HepG2 (cell line): ENCODE results near the gene BET1. TPM values are rescaled to one million over a fixed set of nuclear protein-coding genes. Genes with fewer than 3 reads are reported as not detected.

Experiments used
- ATAC-seq: fragments of 200-7000 bp; cut with Tn5 transposase; 3 replicates; pipeline ENCODE4 v1.9.1; 2020; ENCODE audit warnings: mild to moderate bottlenecking, moderate library complexity
- BruUV-seq: library from RNA; stranded (reverse); fragments of 400-500 nt; replicated peaks from 2 replicates; lab custom pipeline; 2021; lab: Mats Ljungman, UMichigan
- CTCF ChIA-PET: fragments of 300-600 bp; formaldehyde crosslinking; extraction: SDS; loops from one replicate; lab custom pipeline; 2021; ENCODE audit warnings: low total read pairs, inconsistent platforms, low intra/inter-chr PET ratio; lab: Yijun Ruan, JAX
- POLR2A ChIA-PET: fragments of 350-600 bp; sonication (Branson Sonifier 250); formaldehyde crosslinking; loops from one replicate; lab custom pipeline; 2020; ENCODE audit warnings: antibody characterized with exemption, inconsistent platforms; lab: Yijun Ruan, JAX
- DNase-seq: peaks from one replicate; pipeline ENCODE4 v3.0.0-alpha.2; 2015; ENCODE audit warnings: low spot score
- FAIRE-seq: peaks from 3 replicates; lab custom pipeline; 2011; peaks lifted over from hg19 to GRCh38; lab: Jason Lieb, UNC
- H2AFZ ChIP-seq: one replicate; pipeline ENCODE4 v1.6.1; 2011; ENCODE audit warnings: low read length, inconsistent platforms
- H3K27ac ChIP-seq: fragments of 300-600 bp; 3 replicates; pipeline ENCODE4 v1.8.0; 2011; ENCODE audit warnings: mixed run types, mild to moderate bottlenecking, mixed read lengths, low read length, inconsistent platforms; ENCODE audit not compliant: insufficient read depth; ENCODE audit errors: extremely low read length
- H3K27me3 ChIP-seq, 2 experiments: fragments of 200-600 bp in 1 of 2; 2 replicates in 1 of 2; 3 replicates in 1 of 2; pipeline versions ENCODE4 v1.6.0 to v1.8.0; 2011; ENCODE audit warnings: low read length in 2 of 2, mild to moderate bottlenecking in 2 of 2, moderate library complexity in 2 of 2, inconsistent platforms in 1 of 2; ENCODE audit not compliant: insufficient read depth in 2 of 2, control insufficient read depth in 1 of 2
- H3K36me3 ChIP-seq, 2 experiments: fragments of 200-600 bp in 1 of 2; replicated peaks in 1 of 2; 2 replicates in 1 of 2; 3 replicates in 1 of 2; pipeline versions ENCODE4 v1.5.1 to v1.8.0; 2011; ENCODE audit warnings: low read length in 2 of 2, inconsistent platforms in 1 of 2; ENCODE audit not compliant: insufficient read depth in 2 of 2, control insufficient read depth in 1 of 2
- H3K4me1 ChIP-seq: 2 replicates; pipeline ENCODE4 v1.5.1; 2012; ENCODE audit warnings: low read length, inconsistent platforms; ENCODE audit not compliant: insufficient read depth
- H3K4me2 ChIP-seq: 2 replicates; pipeline ENCODE4 v1.6.0; 2011; ENCODE audit warnings: low read depth, low read length, inconsistent platforms
- H3K4me3 ChIP-seq, 3 experiments: fragments of 200-600 bp in 1 of 3; sonication (generic), shearing (Covaris generic) in 1 of 3; replicated peaks in 1 of 3; 2 replicates each; pipeline ENCODE4 v1.5.1; 2011 to 2016; ENCODE audit warnings: low read length in 3 of 3, inconsistent platforms in 2 of 3, low read depth in 2 of 3, mild to moderate bottlenecking in 2 of 3, control low read depth in 1 of 3, mixed read lengths in 1 of 3; ENCODE audit not compliant: insufficient read depth in 1 of 3
- H3K79me2 ChIP-seq: one replicate; pipeline ENCODE4 v1.6.1; 2011; ENCODE audit warnings: low read length, inconsistent platforms; ENCODE audit not compliant: insufficient read depth
- H3K9ac ChIP-seq: 2 replicates; pipeline ENCODE4 v1.6.0; 2011; ENCODE audit warnings: mild to moderate bottlenecking, low read depth, low read length, inconsistent platforms; ENCODE audit not compliant: insufficient read depth
- H3K9me3 ChIP-seq: 2 replicates; pipeline ENCODE4 v1.5.1; 2012; ENCODE audit warnings: mild to moderate bottlenecking, low read length
- H4K20me1 ChIP-seq: 2 replicates; pipeline ENCODE4 v1.6.0; 2011; ENCODE audit warnings: inconsistent platforms, mild to moderate bottlenecking, low read length, moderate library complexity; ENCODE audit not compliant: insufficient read depth
- AHR ChIP-seq: IDR thresholded peaks from 2 replicates; pipeline ENCODE4 v1.6.1; 2018; ENCODE audit warnings: missing genetic modification reagents, missing compliant biosample characterization
- ARNTL ChIP-seq: sonication (generic); formaldehyde crosslinking; IDR thresholded peaks from 2 replicates; pipeline ENCODE4 v1.4.0; 2020; ENCODE audit warnings: mild to moderate bottlenecking, missing genetic modification reagents
- CREM ChIP-seq, 2 experiments: sonication (generic) in 1 of 2; formaldehyde crosslinking in 1 of 2; IDR thresholded peaks; 2 replicates each; pipeline versions ENCODE4 v1.4.0 to v1.6.1; 2016 to 2020; ENCODE audit warnings: antibody characterized with exemption in 1 of 2, mild to moderate bottlenecking in 1 of 2, missing genetic modification reagents in 1 of 2
- GTF2F1 ChIP-seq: fragments of 150-350 bp; IDR thresholded peaks from 2 replicates; pipeline ENCODE4 v1.6.1; 2014; ENCODE audit warnings: low read length
- HES4 ChIP-seq: sonication (generic); formaldehyde crosslinking; IDR thresholded peaks from 2 replicates; pipeline ENCODE4 v1.9.0; 2021; ENCODE audit warnings: mild to moderate bottlenecking, missing genetic modification reagents, borderline replicate concordance
- KLF13 ChIP-seq: sonication (generic); formaldehyde crosslinking; IDR thresholded peaks from 2 replicates; pipeline ENCODE4 v1.4.0; 2020; ENCODE audit warnings: mild to moderate bottlenecking, missing genetic modification reagents
- MZF1 ChIP-seq: sonication (generic); formaldehyde crosslinking; IDR thresholded peaks from 2 replicates; pipeline ENCODE4 v1.8.1; 2023; ENCODE audit warnings: mild to moderate bottlenecking, missing genetic modification reagents, borderline replicate concordance
- NCOA5 ChIP-seq: sonication (generic); formaldehyde crosslinking; IDR thresholded peaks from 2 replicates; pipeline ENCODE4 v1.4.0; 2020; ENCODE audit warnings: missing genetic modification reagents
- RAD51 ChIP-seq: fragments of 450-650 bp; IDR thresholded peaks from 2 replicates; pipeline ENCODE4 v1.6.1; 2016; ENCODE audit warnings: borderline replicate concordance
- SRSF4 ChIP-seq: fragments of 200-400 bp; formaldehyde crosslinking; IDR thresholded peaks from one replicate; pipeline ENCODE4 v1.6.1; 2018; ENCODE audit warnings: mild to moderate bottlenecking, low read depth, low read length, moderate library complexity; ENCODE audit not compliant: poor library complexity, severe bottlenecking
- XRCC5 ChIP-seq: fragments of 200-400 bp; formaldehyde crosslinking; optimal IDR thresholded peaks from 2 replicates; pipeline ENCODE3; 2017; ENCODE audit warnings: mild to moderate bottlenecking, low read length
- ZBTB3 ChIP-seq: sonication (generic); formaldehyde crosslinking; IDR thresholded peaks from 2 replicates; pipeline ENCODE4 v1.4.0; 2020; ENCODE audit warnings: low read depth, mild to moderate bottlenecking, moderate library complexity, missing genetic modification reagents, borderline replicate concordance
- ZFP36 ChIP-seq: fragments of 150-350 bp; IDR thresholded peaks from 2 replicates; pipeline ENCODE4 v1.6.1; 2018; ENCODE audit warnings: borderline replicate concordance, low read length, low read depth; ENCODE audit not compliant: partially characterized antibody
- ZFP36L2 ChIP-seq: sonication (generic); formaldehyde crosslinking; IDR thresholded peaks from 2 replicates; pipeline ENCODE4 v1.4.0; 2020; ENCODE audit warnings: missing genetic modification reagents
- ZNF10 ChIP-seq: sonication (generic); formaldehyde crosslinking; IDR thresholded peaks from 2 replicates; pipeline ENCODE4 v1.4.0; 2020; ENCODE audit warnings: mild to moderate bottlenecking, low read depth, missing genetic modification reagents, borderline replicate concordance
- ZNF121 ChIP-seq: sonication (generic); formaldehyde crosslinking; IDR thresholded peaks from 2 replicates; pipeline ENCODE4 v1.5.0; 2020; ENCODE audit warnings: mild to moderate bottlenecking, missing genetic modification reagents
- ZNF260 ChIP-seq: sonication (generic); formaldehyde crosslinking; IDR thresholded peaks from 2 replicates; pipeline ENCODE4 v1.4.0; 2020; ENCODE audit warnings: missing genetic modification reagents, low read depth, mild to moderate bottlenecking, borderline replicate concordance
- ZNF543 ChIP-seq: sonication (generic); formaldehyde crosslinking; IDR thresholded peaks from 2 replicates; pipeline ENCODE4 v1.4.0; 2020; ENCODE audit warnings: mild to moderate bottlenecking, missing genetic modification reagents
- ZNF737 ChIP-seq: sonication (generic); formaldehyde crosslinking; IDR thresholded peaks from 2 replicates; pipeline ENCODE4 v1.5.0; 2020; ENCODE audit warnings: missing genetic modification reagents, mild to moderate bottlenecking, borderline replicate concordance
- ZNF740 ChIP-seq: sonication (generic); formaldehyde crosslinking; IDR thresholded peaks from 2 replicates; pipeline ENCODE4 v1.4.0; 2020; ENCODE audit warnings: missing genetic modification reagents
- ZNF841 ChIP-seq: sonication (generic); formaldehyde crosslinking; IDR thresholded peaks from 2 replicates; pipeline ENCODE4 v1.8.1; 2023; ENCODE audit warnings: missing genetic modification reagents, borderline replicate concordance
- WGBS: methylation state at CpG from one replicate; pipeline ENCODE4 v1.1.6; 2017; ENCODE audit warnings: low lambda C conversion rate; 5-methylcytosine and 5-hydroxymethylcytosine counted together
- in situ Hi-C: cut with HindIII; loops from 2 replicates; pipeline ENCODE4 v1.10.0; 2017; ENCODE audit warnings: low pct_unique_long_range_greater_than_20kb; ENCODE audit not compliant: extremely low pct_ligation_motif_present
- intact Hi-C: fragments of 100-400 bp; cut with micrococcal nuclease; formaldehyde crosslinking; loops from one replicate; pipeline ENCODE4 v1.10.0; 2022; ENCODE audit not compliant: unreplicated experiment
- polyA plus RNA-seq, 8 experiments: library from polyadenylated mRNA; depleted of rRNA in 3 of 8; stranded (reverse) in 7 of 8; unstranded in 1 of 8; fragments of >200 nt; fragmentation: Illumina TruSeq in 4 of 8; extraction: Trizol in 4 of 8; gene quantifications; 2 replicates each; pipeline versions ENCODE4 v1.2.1 to v1.2.3, GENCODE V29; 2011 to 2016; ENCODE audit warnings: low read depth in 4 of 8, missing spikeins in 1 of 8, mixed read lengths in 1 of 8; ENCODE audit not compliant: insufficient read depth in 1 of 8
- total RNA-seq, 5 experiments: library from RNA; depleted of rRNA; stranded (reverse); fragments of >200 nt; fragmentation: Illumina TruSeq; extraction: Trizol; gene quantifications; 2 replicates each; pipeline ENCODE4 v1.2.3, GENCODE V29; 2016; ENCODE audit warnings: low read depth in 1 of 5
- TF ChIP-seq, protein P1 (sequence below): sonication (generic); formaldehyde crosslinking; IDR thresholded peaks from 2 replicates; pipeline ENCODE4 v1.4.0; 2020; ENCODE audit warnings: missing genetic modification reagents
- TF ChIP-seq, protein P2 (sequence below): sonication (generic); formaldehyde crosslinking; IDR thresholded peaks from 2 replicates; pipeline ENCODE4 v1.8.1; 2023; ENCODE audit warnings: mild to moderate bottlenecking, moderate library complexity, missing genetic modification reagents

Gene BET1
- total and polyA plus RNA-seq, 2 of the 13 experiments (the other 11 are each of a cell fraction or from before 2014, with no cell fraction given) = 23.8 to 33.7 TPM

DNA sequence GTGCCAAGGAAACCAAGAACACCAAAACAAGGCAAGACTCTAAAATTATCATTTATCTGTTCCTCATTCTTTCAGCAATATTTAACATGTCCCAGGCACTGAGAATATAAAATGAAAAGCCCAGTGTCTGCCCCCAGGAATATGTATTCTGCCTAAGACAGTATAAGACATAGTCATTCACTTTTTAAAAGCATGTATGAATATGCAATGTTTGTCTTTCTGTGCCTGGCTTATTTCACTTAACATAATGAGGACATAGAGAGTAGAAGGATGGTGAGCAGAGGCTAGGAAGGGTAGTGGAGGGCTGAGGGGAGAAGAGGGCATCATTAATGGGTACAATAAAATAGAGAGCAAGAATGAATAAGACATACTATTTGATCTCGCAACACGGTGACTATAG, 44.6 kb upstream of the BET1 start (continued):
- TF ChIP-seq, protein P1, sequence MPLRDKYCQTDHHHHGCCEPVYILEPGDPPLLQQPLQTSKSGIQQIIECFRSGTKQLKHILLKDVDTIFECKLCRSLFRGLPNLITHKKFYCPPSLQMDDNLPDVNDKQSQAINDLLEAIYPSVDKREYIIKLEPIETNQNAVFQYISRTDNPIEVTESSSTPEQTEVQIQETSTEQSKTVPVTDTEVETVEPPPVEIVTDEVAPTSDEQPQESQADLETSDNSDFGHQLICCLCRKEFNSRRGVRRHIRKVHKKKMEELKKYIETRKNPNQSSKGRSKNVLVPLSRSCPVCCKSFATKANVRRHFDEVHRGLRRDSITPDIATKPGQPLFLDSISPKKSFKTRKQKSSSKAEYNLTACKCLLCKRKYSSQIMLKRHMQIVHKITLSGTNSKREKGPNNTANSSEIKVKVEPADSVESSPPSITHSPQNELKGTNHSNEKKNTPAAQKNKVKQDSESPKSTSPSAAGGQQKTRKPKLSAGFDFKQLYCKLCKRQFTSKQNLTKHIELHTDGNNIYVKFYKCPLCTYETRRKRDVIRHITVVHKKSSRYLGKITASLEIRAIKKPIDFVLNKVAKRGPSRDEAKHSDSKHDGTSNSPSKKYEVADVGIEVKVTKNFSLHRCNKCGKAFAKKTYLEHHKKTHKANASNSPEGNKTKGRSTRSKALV = no peak
- TF ChIP-seq ZNF543 (CRISPR knock-in tag) (no peak), GTF2F1 (no peak), KLF13 (CRISPR knock-in tag) (no peak), ZNF737 (CRISPR knock-in tag) (no peak)

DNA sequence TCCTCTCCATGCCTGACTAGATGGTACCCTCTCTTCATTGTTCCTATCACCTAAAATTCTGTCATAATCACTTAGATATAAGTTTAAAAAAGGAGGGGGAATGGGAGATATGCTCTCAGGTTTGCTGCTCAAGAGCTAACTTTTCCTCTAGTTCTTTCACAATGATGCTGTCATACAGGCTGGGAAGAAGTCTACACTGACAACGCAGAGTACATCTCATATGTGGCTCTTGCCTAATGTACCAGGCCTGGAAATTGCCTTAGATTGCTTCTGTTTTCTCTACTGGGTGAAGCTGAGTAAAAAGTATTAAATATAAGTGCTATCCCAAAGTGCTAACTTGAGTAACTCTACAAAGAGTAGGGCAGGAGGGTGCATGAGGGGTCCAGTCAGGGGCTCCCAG, 43.8 kb upstream of the BET1 start:
- Histone ChIP-seq H3K4me3 (no peak overlapping the region), H3K27ac (no peak overlapping the region), H3K9me3 (no peaks in the 10 kb centered on the region), H3K4me1 (no peaks in the 10 kb centered on the region), H3K9ac (no peak overlapping the region), H3K36me3 (no peaks in the 10 kb centered on the region), H3K4me2 (no peak overlapping the region), H2AFZ (no peak overlapping the region), H4K20me1 (no peaks in the 10 kb centered on the region), H3K79me2 (no peaks in the 10 kb centered on the region), H3K27me3 (peaks cover 0 to 3% of the 10 kb centered on the region in 2 experiments; a peak in 1 of 5 replicates)
- ChIA-PET POLR2A (no interaction called here), CTCF (no interaction called here)
- no peak for ATAC-seq
- no peak for DNase-seq
- 45% methylated on average over 1 of the region's 1 CpG for WGBS
- in situ Hi-C loops (no loop called here), intact Hi-C loops (no loop called here)
- no TSS peak for BruUV-seq
- no peak for FAIRE-seq
- TF ChIP-seq CREM (IDR thresholded peaks at IDR 0.05) (no peak), CREM (CRISPR knock-in tag; IDR thresholded peaks at IDR 0.05) (no peak), SRSF4 (no peak), ZFP36L2 (CRISPR knock-in tag) (no peak), ZBTB3 (CRISPR knock-in tag) (no peak), ZNF10 (CRISPR knock-in tag) (no peak), RAD51 (no peak), NCOA5 (no peak), MZF1 (CRISPR knock-in tag) (no peak), XRCC5 (no peak), HES4 (CRISPR knock-in tag) (no peak), ZNF121 (no peak), ZNF740 (CRISPR knock-in tag) (no peak), ZNF841 (no peak), AHR (no peak), ZFP36 (no peak), ARNTL (CRISPR knock-in tag) (no peak), ZNF260 (CRISPR knock-in tag) (no peak)
- TF ChIP-seq, protein P2, sequence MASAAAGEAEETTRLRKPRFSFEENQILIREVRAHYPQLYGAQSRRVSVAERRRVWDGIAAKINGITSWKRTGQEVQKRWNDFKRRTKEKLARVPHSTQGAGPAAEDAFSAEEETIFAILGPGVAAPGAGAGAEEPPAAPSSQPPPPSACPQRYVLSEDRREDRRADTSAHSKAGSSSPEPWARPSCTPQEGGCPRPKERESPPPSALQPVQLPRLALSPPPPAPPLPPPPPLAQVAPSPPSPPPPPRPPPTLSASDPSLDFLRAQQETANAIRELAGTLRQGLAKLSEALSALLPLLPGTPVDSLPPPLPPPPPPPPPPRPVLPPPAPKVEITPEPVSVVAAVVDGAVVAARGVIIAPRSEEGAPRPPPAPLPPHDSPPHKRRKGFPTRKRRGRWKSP (CRISPR knock-in tag) = no peak
